ENCODE results near the gene TYRO3.

- TF ChIP-seq CTCF (IDR thresholded peaks at IDR 0.05) (no peak), EP300 (IDR thresholded peaks at IDR 0.05) (no peak), POLR2A (IDR thresholded peaks at IDR 0.05) (no peak), POLR2AphosphoS5 (IDR thresholded peaks at IDR 0.05) (no peak)
Observed at GRCh38 chr15:41629463-41629862, 70.5 kb downstream of the TYRO3 start.
